HG03159 (cell line): ENCODE measurements around the gene PPM1N.

ENCODE experiments used
- ATAC-seq: cut with Tn5 transposase; IDR thresholded peaks from one replicate; pipeline ENCODE4 v1.9.1; 2021; ENCODE audit warnings: mild to moderate bottlenecking, moderate library complexity; ENCODE audit not compliant: unreplicated experiment

The PPM1N gene

DNA sequence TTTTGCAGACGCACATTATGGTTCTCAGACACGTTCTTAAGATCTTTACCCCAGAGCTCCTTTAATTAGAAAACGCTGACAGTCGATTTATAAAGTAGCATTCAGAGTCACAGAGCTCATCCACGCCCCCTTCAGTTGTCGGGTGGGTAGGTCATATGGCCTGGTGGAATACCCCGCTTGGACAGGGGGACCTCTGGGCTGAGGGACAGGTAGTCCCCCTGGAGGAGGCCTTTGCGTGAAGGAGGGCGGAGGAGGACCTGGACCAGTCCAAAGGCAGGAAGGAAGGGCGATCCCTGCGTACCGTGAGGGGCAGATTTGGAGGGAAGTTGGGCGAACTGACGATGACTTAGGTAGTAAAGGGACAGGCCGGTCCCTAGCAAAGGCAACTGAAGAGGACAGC lies 29.5 kb downstream of the PPM1N start:
- ATAC-seq: no peak

DNA sequence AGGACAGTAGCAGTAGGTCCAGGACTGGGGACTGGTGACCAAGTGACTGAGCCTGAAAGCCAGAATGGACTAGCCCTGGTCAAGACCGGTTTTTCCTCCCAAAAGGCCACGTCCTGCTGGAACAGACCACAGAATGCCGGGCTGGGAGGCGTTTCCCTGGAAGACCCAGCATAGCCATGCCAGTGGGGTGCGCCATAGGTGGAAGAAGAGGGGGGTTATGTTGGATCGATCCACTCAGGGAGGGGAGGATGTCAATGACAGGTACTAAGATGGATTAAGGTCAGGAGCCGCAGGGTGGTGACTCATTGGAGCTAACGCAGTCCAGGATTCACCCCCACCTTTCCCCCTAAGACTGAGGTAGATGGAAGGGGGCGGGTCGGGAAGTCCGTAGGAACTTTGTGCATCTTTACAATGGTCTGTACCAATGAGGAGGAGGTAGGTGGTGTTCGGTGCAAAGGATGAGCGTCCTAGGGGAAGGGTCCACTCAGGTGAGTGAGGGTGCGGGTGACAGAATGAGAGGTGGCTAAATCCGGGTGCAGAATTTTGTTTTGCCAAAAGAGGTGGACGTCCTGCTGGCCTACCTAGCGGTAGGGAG lies 30.0 kb downstream of the PPM1N start:
- no peak for ATAC-seq

DNA sequence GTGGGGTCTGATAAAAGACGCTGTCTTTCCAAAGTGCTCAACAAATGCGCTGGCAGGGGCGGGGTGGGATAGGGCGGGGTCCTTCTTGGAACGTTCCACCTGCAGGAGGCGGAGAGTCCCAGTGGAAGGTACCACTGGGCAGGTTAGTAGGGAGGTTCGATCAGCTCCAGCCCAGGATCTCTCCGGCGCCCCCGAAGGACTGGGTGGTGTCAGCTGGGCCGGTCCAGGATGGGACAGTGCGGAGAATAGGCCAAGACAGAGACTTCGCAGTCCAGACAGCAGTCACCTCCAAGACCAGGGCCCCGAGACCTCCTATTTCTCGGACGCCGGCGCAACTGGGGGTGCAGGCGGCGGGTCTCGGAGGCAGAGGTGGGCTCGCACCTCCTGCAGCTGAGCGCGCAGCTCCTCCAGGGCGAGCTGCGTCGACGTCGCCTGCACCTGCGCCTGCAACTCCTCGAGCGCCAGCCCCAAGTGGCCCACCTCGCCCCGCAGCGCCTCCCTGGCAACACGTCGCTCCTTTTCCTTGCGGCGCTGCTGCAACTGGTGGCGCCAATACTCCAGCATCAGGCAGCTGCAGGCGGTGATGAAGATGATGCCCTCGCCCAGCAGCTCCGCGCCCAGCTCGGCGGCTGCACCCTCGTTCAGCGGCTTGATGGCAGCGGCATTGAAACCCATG lies 30.6 kb downstream of the PPM1N start:
- no peak for ATAC-seq

DNA sequence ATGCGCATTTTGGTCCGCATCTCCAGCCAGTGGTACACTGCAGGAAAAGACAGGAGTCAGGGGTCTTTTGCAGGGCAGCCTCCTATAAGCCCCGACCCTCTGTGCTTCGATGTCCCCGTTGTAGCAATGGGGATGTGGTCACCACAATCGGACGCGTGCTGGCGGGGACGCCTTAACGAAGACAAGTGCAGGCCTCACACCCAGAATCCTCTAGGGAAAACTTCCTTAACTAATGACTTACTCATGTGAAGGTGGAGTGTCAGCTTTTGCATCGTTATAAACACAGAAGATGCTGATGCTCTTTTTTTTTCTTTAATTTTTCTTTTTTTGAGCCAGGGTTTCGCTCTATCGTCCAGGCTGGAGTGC lies 31.2 kb downstream of the PPM1N start:
- no peak for ATAC-seq

DNA sequence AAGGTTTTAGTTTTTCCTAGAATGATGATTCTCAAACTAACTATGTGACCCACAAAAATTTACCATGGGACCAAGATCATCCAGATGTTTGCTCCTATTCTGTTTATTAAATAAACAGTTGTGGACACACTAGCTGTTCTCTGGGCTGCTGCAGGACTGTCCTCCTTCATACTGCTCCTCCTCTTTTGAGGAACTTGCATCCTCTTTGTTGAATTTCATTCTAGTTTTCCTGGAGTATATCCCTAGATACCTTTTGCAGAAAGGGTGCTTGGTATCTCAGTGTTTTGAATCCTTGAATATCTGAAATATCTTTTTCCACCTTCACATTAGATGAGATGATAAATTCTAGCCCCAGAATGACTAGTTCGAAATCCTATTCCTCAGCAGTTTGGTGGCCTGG lies 33.1 kb downstream of the PPM1N start:
- no peak for ATAC-seq

DNA sequence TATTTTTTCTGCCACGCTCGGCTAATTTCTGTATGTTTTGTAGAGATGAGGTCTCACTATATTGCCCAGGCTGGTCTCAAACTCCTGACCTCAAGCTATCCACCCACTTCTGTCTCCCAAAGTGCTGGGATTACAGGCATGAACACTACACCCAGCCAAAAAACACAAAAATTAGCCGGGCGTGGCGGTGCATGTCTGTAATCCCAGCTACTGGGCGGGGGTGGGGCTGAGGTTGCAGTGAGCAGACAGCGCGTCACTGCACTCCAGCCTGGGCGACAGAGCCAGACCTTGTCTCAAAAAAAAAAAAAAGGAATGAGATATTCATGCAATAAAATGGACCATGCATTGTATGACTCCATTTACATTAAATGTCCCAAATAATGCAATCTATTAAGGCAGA lies 41.2 kb downstream of the PPM1N start:
- ATAC-seq: no peak

DNA sequence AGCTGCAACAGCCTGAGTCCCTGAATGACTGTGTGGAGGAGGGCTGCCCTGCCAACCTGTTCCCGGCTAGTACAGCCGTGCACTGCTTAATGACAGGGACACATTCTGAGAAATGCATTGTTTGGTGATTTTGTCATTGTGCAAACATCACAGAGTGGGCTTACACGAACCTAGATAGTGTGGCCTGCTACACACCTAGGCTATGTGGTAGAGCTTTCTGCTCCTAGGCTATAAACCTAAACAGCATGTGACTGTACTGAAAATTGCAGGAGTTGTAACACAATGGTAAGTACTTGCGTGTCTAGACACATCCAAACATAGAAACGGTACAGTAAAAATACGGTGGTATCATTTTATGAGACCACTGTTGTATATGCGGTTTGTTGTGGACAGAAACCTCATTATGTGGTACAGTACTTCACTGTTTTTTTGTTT lies 44.0 kb downstream of the PPM1N start:
- no peak for ATAC-seq

DNA sequence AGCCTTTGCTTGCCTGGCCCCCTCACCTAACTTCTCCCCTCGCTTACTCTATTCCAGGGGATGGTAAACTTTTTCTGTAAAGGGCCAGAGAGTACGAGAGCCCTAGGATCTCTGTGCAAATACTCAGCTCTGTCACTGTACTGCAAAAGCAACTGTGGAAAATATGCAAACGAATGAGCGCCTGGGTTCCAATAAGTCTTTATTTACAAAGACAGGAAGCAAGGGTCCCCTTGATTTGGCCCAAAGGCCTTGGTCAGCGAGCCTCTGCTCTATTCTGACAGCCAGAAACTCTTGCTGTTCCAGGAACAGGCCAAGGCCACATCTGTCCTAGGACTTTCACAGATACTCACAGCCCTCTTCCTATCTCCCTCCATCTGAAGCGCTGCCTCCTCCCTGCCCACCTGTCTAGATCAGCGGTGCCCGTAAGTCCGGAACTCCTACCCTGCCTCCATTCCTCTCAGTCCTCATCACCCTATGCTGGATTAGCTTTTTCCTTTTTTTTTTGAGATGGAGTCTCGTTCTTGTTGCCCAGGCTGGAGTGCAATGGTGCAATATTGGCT lies 49.0 kb downstream of the PPM1N start:
- ATAC-seq: no peak

DNA sequence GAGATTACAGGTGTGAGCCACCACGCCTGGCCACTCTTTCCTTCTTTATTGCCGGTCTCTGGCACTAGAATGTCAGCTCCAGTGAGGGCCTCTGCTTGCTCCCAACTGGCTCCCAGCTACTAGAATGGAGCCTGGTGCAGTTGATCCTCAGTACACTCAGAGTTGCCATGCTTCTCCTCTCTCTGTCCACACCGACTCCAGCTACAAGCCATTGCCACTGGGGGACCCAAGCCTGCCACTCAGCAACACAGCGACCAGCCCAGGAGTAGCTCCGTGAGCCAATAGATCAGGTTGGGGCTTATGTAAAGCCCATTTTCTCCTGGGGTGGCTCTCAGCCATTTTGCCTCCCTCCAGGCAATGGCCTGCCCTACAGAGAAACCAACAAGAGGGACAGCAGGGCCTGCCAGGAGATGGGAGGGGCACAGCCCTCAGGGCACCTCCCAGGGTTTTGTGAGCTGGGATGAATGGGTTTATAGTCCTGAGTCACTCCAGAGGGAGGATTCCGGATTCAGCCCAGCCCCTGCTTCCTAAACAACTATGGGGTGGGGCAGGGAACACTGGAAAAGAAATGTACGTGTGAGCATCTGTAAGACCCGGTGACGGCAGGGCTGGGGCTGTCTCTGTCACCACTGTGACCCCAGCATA lies 49.8 kb downstream of the PPM1N start:
- no peak for ATAC-seq
